Measurements from ENCODE around the gene WDR64. TPM values are rescaled to one million over a fixed set of nuclear protein-coding genes. Genes with fewer than 3 reads are reported as not detected.
A peak's percentile ranks its signal among the peaks of the same experiment; 100 is the strongest.

Gene WDR64
- total and polyA plus RNA-seq, 2 experiments from 2014 or later, result not detected

DNA sequence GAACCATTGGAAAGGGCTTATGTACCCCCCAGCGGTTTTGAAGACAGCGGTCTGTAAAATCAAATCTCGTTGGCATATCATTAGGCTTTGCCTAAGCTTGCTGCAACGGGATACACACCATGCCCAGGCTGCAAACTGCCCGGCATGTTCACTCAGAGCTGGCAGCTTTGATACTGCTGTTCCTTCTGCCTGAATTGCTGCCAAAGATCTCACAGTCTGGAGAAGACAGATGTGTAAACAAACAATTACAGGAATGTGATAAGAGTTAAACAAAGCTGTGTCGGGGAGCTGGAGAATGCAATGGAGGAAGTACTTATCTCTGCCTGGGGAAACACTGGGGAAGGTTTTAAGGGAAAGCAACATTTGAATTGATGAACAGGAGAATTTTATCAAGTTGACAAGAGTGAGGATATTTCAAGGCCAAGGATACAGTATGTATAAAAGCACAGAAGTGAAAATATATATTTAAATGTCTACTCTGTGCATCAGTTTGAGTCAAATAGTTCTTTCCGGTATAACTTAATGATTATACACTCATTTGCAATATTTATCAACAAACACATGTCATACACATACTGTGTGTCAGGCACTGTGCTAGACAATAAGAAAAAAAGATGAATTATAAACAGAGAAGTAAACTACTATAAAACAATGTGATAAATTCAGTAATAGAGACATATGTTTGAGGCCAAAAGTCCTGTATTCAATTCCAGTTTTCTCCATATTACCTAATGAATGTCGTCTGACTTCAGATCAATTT is 41.8 kb upstream of the WDR64 start:
- H3K79me2 ChIP-seq (replicated peaks; ENCODE audit: insufficient read depth), result no peaks in the 10 kb centered on the region
- ATAC-seq, result no peak
- no peaks in the 10 kb centered on the region for H3K4me1 Mint-ChIP-seq
- no peaks in the 10 kb centered on the region for H3K9me3 Mint-ChIP-seq
- no peaks in the 10 kb centered on the region for H3F3A ChIP-seq (replicated peaks; ENCODE audit: low read depth)
- H3K27me3 Mint-ChIP-seq (ENCODE audit: insufficient read depth, low read depth, poor library complexity), result peaks cover 7% of the 10 kb centered on the region
- H3K36me3 Mint-ChIP-seq (ENCODE audit: low read depth), result no peaks in the 10 kb centered on the region
- no peak overlapping the region for H3K27ac ChIP-seq (ENCODE audit: low read depth)
- H3K27me3 ChIP-seq (ENCODE audit: insufficient read depth), result no peaks in the 10 kb centered on the region
- H3K36me3 ChIP-seq (ENCODE audit: insufficient read depth), result no peaks in the 10 kb centered on the region
- H4K20me1 ChIP-seq (replicated peaks; ENCODE audit: insufficient read depth), result no peaks in the 10 kb centered on the region
- H3K27ac Mint-ChIP-seq, result no peak overlapping the region
- no peak overlapping the region for H3K4me3 ChIP-seq
- no peak overlapping the region for H3K4me2 ChIP-seq
- no peaks in the 10 kb centered on the region for H3K4me1 ChIP-seq (ENCODE audit: insufficient read depth)
- TF ChIP-seq, protein P1, sequence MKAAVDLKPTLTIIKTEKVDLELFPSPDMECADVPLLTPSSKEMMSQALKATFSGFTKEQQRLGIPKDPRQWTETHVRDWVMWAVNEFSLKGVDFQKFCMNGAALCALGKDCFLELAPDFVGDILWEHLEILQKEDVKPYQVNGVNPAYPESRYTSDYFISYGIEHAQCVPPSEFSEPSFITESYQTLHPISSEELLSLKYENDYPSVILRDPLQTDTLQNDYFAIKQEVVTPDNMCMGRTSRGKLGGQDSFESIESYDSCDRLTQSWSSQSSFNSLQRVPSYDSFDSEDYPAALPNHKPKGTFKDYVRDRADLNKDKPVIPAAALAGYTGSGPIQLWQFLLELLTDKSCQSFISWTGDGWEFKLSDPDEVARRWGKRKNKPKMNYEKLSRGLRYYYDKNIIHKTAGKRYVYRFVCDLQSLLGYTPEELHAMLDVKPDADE (IDR thresholded peaks at IDR 0.05), result no peak
- TF ChIP-seq, protein P2, sequence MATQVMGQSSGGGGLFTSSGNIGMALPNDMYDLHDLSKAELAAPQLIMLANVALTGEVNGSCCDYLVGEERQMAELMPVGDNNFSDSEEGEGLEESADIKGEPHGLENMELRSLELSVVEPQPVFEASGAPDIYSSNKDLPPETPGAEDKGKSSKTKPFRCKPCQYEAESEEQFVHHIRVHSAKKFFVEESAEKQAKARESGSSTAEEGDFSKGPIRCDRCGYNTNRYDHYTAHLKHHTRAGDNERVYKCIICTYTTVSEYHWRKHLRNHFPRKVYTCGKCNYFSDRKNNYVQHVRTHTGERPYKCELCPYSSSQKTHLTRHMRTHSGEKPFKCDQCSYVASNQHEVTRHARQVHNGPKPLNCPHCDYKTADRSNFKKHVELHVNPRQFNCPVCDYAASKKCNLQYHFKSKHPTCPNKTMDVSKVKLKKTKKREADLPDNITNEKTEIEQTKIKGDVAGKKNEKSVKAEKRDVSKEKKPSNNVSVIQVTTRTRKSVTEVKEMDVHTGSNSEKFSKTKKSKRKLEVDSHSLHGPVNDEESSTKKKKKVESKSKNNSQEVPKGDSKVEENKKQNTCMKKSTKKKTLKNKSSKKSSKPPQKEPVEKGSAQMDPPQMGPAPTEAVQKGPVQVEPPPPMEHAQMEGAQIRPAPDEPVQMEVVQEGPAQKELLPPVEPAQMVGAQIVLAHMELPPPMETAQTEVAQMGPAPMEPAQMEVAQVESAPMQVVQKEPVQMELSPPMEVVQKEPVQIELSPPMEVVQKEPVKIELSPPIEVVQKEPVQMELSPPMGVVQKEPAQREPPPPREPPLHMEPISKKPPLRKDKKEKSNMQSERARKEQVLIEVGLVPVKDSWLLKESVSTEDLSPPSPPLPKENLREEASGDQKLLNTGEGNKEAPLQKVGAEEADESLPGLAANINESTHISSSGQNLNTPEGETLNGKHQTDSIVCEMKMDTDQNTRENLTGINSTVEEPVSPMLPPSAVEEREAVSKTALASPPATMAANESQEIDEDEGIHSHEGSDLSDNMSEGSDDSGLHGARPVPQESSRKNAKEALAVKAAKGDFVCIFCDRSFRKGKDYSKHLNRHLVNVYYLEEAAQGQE (IDR thresholded peaks at IDR 0.05; ENCODE audit: unreplicated experiment), result no peak
- no peak for TF ChIP-seq EZH2phosphoT487 (IDR thresholded peaks at IDR 0.05; ENCODE audit: unreplicated experiment)
- no peak for DNase-seq (ENCODE audit: low spot score)
- no peak overlapping the region for H2AFZ ChIP-seq
- H3K9me2 ChIP-seq (ENCODE audit: insufficient read depth), result no peaks in the 10 kb centered on the region
- no peak overlapping the region for H3K4me3 Mint-ChIP-seq

DNA sequence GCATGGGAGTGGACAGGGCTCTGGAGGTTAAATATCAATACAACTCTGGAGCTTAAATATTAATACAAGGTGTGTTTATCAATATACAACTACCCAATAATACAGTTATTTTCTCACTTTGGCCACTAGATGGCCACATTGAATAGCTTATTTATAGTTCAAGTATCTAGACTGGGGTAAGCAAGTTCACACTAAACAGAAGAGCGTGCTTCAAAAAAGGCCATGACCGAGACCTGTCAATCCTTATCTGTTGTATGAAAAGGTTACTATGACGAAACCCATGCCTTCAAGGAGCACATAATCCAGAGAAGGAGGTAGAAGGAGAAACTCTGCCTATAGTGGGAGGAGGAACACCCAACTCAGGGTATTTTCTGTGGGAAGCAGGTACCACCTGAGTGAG is 41.0 kb upstream of the WDR64 start:
- H3K27ac Mint-ChIP-seq, result no peak overlapping the region
- H2AFZ ChIP-seq, result no peak overlapping the region
- no peaks in the 10 kb centered on the region for H3K79me2 ChIP-seq (replicated peaks; ENCODE audit: insufficient read depth)
- DNase-seq (ENCODE audit: low spot score), result peak; percentile 73
- no peaks in the 10 kb centered on the region for H3K4me1 ChIP-seq (ENCODE audit: insufficient read depth)
- no peaks in the 10 kb centered on the region for H3K9me3 Mint-ChIP-seq
- TF ChIP-seq JUNB (IDR thresholded peaks at IDR 0.05; ENCODE audit: unreplicated experiment), result no peak
- TF ChIP-seq, protein P3, sequence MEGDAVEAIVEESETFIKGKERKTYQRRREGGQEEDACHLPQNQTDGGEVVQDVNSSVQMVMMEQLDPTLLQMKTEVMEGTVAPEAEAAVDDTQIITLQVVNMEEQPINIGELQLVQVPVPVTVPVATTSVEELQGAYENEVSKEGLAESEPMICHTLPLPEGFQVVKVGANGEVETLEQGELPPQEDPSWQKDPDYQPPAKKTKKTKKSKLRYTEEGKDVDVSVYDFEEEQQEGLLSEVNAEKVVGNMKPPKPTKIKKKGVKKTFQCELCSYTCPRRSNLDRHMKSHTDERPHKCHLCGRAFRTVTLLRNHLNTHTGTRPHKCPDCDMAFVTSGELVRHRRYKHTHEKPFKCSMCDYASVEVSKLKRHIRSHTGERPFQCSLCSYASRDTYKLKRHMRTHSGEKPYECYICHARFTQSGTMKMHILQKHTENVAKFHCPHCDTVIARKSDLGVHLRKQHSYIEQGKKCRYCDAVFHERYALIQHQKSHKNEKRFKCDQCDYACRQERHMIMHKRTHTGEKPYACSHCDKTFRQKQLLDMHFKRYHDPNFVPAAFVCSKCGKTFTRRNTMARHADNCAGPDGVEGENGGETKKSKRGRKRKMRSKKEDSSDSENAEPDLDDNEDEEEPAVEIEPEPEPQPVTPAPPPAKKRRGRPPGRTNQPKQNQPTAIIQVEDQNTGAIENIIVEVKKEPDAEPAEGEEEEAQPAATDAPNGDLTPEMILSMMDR (conservative IDR thresholded peaks at IDR 0.05; ENCODE audit: low read depth in 2 of 2), result peak; percentile 64 to 81
- no peaks in the 10 kb centered on the region for H3K27me3 ChIP-seq (ENCODE audit: insufficient read depth)
- no peak overlapping the region for H3K4me2 ChIP-seq
- H3K36me3 Mint-ChIP-seq (ENCODE audit: low read depth), result no peaks in the 10 kb centered on the region
- H3K4me1 Mint-ChIP-seq, result no peaks in the 10 kb centered on the region
- H3K27me3 Mint-ChIP-seq (ENCODE audit: insufficient read depth, low read depth, poor library complexity), result peaks cover 4% of the 10 kb centered on the region
- peak; percentile 84 for ATAC-seq
- H3K36me3 ChIP-seq (ENCODE audit: insufficient read depth), result no peaks in the 10 kb centered on the region
- no peaks in the 10 kb centered on the region for H3F3A ChIP-seq (replicated peaks; ENCODE audit: low read depth)
- H3K27ac ChIP-seq (ENCODE audit: low read depth), result no peak overlapping the region
- no peaks in the 10 kb centered on the region for H3K9me2 ChIP-seq (ENCODE audit: insufficient read depth)
- no peak overlapping the region for H3K4me3 ChIP-seq
- H4K20me1 ChIP-seq (replicated peaks; ENCODE audit: insufficient read depth), result no peaks in the 10 kb centered on the region
- no peak overlapping the region for H3K4me3 Mint-ChIP-seq
